ENCODE measurements around the gene ZC3H13.

- no peak for TF ChIP-seq CTCF (IDR thresholded peaks at IDR 0.05)
- TF ChIP-seq EZH2 (IDR thresholded peaks at IDR 0.05; ENCODE audit: borderline replicate concordance, insufficient read depth, low read depth, low read length, poor library complexity, severe bottlenecking) = no peak
Observed at GRCh38 chr13:45928843-45929242, 123.7 kb downstream of the ZC3H13 start.

Measured in B cell (primary cell).